Large intestine (tissue), 3 donors: ENCODE results near the gene CSNK1D. TPM values are rescaled to one million over a fixed set of nuclear protein-coding genes. Genes with fewer than 3 reads are reported as not detected.

ENCODE experiments used
- DNase-seq, 2 donors: peaks; one replicate each; pipeline versions ENCODE4 v3.0.0 to v3.0.0-alpha.2; 2013
- H3K27ac ChIP-seq: one replicate; pipeline ENCODE4 v1.5.1; 2013; ENCODE audit warnings: low read length
- H3K27me3 ChIP-seq: 2 replicates; pipeline ENCODE4 v1.6.1; 2013; ENCODE audit warnings: low read length; ENCODE audit not compliant: control insufficient read depth, insufficient read depth
- H3K36me3 ChIP-seq: 2 replicates; pipeline ENCODE4 v1.6.1; 2013; ENCODE audit warnings: low read length; ENCODE audit not compliant: control insufficient read depth, insufficient read depth
- H3K4me1 ChIP-seq: one replicate; pipeline ENCODE4 v1.6.1; 2013; ENCODE audit warnings: low read length; ENCODE audit not compliant: control insufficient read depth, insufficient read depth
- H3K4me3 ChIP-seq: one replicate; pipeline ENCODE4 v1.5.1; 2013; ENCODE audit warnings: low read length
- H3K9me3 ChIP-seq: one replicate; pipeline ENCODE4 v1.6.1; 2013; ENCODE audit warnings: mild to moderate bottlenecking, low read depth, low read length, moderate library complexity; ENCODE audit not compliant: control insufficient read depth
- WGBS: methylation state at CpG from one replicate; pipeline ENCODE4 v1.1.5; 2013; ENCODE audit warnings: low lambda C conversion rate; ENCODE audit not compliant: insufficient coverage; 5-methylcytosine and 5-hydroxymethylcytosine counted together
- polyA plus RNA-seq: library from polyadenylated mRNA; unstranded; fragments of 120-200 nt; gene quantifications from one replicate; pipeline ENCODE4 v1.2.1, GENCODE V29; 2013

CSNK1D gene
- polyA plus RNA-seq, 1 donor: 147 TPM

GRCh38 chr17:82230609-82231311, 42.7 kb downstream of the CSNK1D start:
- DNase-seq: peak; percentile 86 to 91
- Histone ChIP-seq H3K9me3 (peaks cover 9% of the 10 kb centered on the region), H3K27me3 (peaks cover 14% of the 10 kb centered on the region), H3K27ac (peak overlapping the region; percentile 78), H3K36me3 (no peaks in the 10 kb centered on the region), H3K4me1 (peaks cover 48% of the 10 kb centered on the region), H3K4me3 (peak overlapping the region; percentile 79)
- WGBS: no CpG with 5 or more reads among the region's 76 CpGs

DNA sequence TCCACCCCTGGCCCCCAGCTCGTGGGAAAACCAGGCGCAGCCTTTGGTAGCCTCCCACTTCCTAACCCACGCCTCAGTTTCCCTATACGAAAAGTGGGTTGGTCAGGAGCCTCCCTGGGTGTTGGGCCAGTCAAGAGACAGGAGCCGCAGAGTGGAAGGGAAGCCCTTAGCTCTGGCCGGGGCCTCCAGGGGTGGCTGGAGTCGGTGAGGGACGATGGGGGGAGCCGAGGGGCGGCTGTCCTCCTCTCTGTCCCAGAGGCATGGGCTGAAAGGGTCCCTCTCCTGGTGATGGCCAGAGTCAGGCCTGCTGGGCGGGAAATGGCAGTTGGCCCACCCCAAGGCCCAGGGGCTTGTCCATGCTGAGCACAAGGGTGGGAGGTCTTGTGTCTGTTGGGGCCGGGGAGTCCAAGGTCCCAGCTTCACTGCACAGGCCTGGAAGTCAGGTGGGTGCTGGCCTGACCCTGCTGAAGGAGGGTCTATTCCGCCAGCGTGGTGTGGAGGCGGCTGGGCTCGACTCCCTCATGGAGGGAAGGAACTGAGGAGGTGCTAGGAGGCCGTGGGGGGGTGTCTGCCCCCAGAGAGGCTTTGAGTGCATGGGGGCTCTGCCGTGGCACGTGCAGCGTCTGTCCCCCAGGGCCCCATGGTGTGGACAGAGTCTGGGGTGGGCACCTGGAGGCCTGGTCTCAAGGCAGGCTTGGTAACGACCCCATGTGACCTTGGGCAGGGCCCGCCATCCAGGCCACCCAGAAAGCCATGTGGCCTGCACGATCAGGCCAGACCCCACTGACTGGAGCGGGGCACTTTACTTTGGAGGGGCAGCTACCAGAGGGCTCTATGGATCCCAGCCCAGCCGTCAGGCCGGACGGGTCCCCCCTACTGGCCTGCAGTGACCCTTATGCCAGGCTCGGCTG, 43.5 kb downstream of the CSNK1D start:
- peaks cover 40% of the 10 kb centered on the region for H3K4me1 ChIP-seq
- H3K9me3 ChIP-seq: peaks cover 9% of the 10 kb centered on the region
- peak overlapping the region; percentile 16 for H3K27ac ChIP-seq
- no peaks in the 10 kb centered on the region for H3K36me3 ChIP-seq
- peaks cover 14% of the 10 kb centered on the region for H3K27me3 ChIP-seq
- no CpG with 5 or more reads among the region's 28 CpGs for WGBS
- peak in 1 of 2 donors; percentile 39 for DNase-seq
- H3K4me3 ChIP-seq: peak overlapping the region; percentile 40

DNA sequence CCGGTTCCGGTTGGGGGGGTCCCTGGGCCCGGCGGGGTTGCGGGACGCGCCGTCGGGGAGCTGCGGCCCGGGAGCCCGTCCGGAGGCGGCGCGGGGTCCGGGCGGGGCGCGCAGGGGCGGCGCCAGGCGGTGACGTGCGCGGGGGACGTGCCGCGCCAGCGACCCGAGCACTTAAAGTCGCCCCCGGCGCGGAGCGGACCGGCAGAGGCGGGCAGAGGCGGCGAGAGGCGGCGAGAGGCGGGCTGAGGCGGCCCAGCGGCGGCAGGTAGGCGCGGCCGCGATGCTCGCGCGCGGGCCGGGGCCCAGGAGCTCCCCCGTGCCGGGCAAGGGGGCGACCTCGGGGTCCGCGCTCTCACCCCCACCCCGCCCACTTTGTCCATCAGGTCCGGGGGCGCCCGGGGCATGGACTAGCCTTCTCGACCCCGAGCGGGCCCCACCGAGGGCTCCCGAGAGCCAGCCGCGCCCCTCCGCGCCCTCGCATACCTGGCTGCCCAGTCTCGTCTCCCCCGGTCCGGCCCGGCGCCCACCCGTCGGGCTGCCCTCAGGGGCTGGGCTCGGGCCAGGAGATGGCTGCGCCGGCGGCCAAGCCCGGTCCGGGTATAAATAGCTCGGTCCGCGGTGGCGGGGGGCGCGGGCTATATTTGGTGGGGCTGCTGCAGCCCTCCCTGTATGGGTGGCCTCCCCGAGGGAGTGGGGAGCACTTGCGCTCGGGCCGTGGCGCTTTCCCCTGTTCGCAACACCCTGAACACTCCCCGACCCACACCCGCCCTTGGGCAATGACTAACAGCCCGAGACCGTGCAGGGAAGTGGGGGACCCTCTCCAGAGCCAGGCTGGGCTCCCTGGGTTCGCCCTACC, 44.4 kb downstream of the CSNK1D start, which contains the start of gene SLC16A3:
TSS of gene SLC16A3 (plus strand) at position 201 of the 856 bp plus-strand sequence. CDS start 6,967 bp downstream, outside the sequence.
- DNase-seq: peak in 1 of 2 donors; percentile 79
- Histone ChIP-seq H3K36me3 (no peaks in the 10 kb centered on the region), H3K27me3 (peaks cover 14% of the 10 kb centered on the region), H3K27ac (peak within 1 kb of the TSS; percentile 51), H3K4me1 (peaks cover 31% of the 10 kb centered on the region), H3K9me3 (peaks cover 12% of the 10 kb centered on the region), H3K4me3 (peak within 1 kb of the TSS; percentile 59)
- no CpG with 5 or more reads among the region's 105 CpGs for WGBS

DNA sequence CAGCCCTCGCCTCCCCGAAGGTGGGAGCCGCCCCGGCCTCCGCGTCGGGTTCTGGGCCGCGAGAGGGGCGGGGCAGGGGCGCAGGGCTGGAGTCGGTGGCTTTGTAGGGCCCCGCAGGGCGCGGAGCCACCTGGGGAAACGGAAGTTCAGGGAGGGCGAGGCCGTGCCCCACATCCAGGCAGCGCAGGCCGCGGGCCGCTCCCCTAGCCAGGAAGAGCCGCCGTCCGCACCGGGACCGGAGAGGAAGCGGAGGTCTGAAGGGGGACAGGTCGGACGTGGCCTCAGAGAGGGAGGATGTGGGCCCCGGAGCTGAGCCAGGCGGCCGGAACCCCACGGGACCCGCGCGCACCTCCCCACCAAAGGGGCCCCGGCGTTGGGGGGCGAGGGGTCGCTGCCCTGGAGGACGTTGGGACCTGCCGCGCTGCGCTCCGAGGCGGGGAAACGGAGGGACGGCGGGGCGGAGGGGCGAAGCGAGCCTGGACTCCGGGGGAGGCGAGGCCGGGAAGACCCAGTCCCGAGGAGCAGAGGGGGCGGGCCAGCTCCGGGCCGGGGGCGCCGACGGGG, 45.1 kb downstream of the CSNK1D start:
- no CpG with 5 or more reads among the region's 63 CpGs for WGBS
- Histone ChIP-seq H3K36me3 (no peaks in the 10 kb centered on the region), H3K27me3 (peaks cover 14% of the 10 kb centered on the region), H3K4me3 (peak overlapping the region; percentile 59), H3K9me3 (peaks cover 12% of the 10 kb centered on the region), H3K4me1 (peaks cover 31% of the 10 kb centered on the region), H3K27ac (peak overlapping the region; percentile 51)
- DNase-seq: peak; percentile 60 to 83

GRCh38 chr17:82227629-82228277, 45.7 kb downstream of the CSNK1D start:
- peaks cover 31% of the 10 kb centered on the region for H3K4me1 ChIP-seq
- H3K27ac ChIP-seq: peak overlapping the region; percentile 51
- H3K36me3 ChIP-seq: no peaks in the 10 kb centered on the region
- no CpG with 5 or more reads among the region's 18 CpGs for WGBS
- DNase-seq: no peak
- peaks cover 14% of the 10 kb centered on the region for H3K27me3 ChIP-seq
- peak overlapping the region; percentile 59 for H3K4me3 ChIP-seq
- peaks cover 12% of the 10 kb centered on the region for H3K9me3 ChIP-seq

GRCh38 chr17:82226809-82227628, 46.5 kb downstream of the CSNK1D start:
- WGBS: no CpG with 5 or more reads among the region's 16 CpGs
- Histone ChIP-seq H3K36me3 (no peaks in the 10 kb centered on the region), H3K9me3 (peaks cover 12% of the 10 kb centered on the region), H3K4me1 (peaks cover 27% of the 10 kb centered on the region), H3K4me3 (no peak overlapping the region), H3K27ac (no peak overlapping the region), H3K27me3 (peaks cover 14% of the 10 kb centered on the region)
- DNase-seq: no peak

DNA sequence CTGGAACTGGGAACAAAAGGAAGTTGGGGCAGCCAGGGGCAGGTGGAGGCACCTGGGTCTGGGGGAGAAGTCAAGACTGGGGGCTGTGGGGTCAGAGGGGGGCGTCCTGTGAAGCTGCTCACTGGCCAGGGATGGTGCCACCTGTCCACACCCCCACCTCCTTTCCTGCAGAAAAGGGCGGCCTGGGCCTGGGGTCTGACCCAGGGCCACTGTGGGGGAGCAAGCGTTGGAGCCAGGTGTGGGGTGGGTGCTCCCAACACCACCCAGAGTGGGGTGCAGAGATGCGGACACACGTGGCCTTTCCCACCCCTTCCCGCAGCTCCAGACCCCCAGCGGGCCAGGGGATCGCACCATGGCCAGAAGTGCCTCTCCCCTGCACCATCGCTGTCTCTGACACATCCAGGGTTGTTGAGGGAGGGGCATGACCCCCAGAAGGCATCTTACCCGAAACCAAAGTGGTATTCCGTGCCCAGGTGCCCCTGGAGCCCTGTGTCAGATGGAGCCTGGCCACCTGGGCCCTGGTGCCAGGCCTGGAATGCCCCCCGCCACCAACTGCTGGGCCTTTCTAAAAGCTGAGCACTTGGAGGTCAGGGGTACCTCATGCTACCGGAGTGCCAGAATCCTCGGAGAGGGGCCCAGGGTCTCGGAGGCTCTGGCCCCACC, 47.2 kb downstream of the CSNK1D start:
- H3K9me3 ChIP-seq: peaks cover 12% of the 10 kb centered on the region
- no peaks in the 10 kb centered on the region for H3K36me3 ChIP-seq
- H3K4me3 ChIP-seq: no peak overlapping the region
- no peak for DNase-seq
- H3K27me3 ChIP-seq: peaks cover 14% of the 10 kb centered on the region
- WGBS: no CpG with 5 or more reads among the region's 15 CpGs
- H3K4me1 ChIP-seq: peaks cover 22% of the 10 kb centered on the region
- no peak overlapping the region for H3K27ac ChIP-seq

- no peaks in the 10 kb centered on the region for H3K36me3 ChIP-seq
- H3K4me3 ChIP-seq: no peak overlapping the region
- no peak overlapping the region for H3K27ac ChIP-seq
- WGBS: no CpG with 5 or more reads among the region's 24 CpGs
- peaks cover 17% of the 10 kb centered on the region for H3K4me1 ChIP-seq
- peaks cover 8% of the 10 kb centered on the region for H3K9me3 ChIP-seq
- H3K27me3 ChIP-seq: peaks cover 14% of the 10 kb centered on the region
- DNase-seq: no peak
Measured at GRCh38 chr17:82225368-82226029, 48.0 kb downstream of the CSNK1D start.
